ENCODE results near the gene UBE2R2.
A peak's percentile ranks its signal among the peaks of the same experiment; 100 is the strongest.
"Not testable (repeated sequence)": the region's sequence is repeated elsewhere in the genome, so short reads cannot be mapped to it uniquely, and the experiment has no call there.

Gene UBE2R2

GRCh38 chr9:33823801-33824200, 6.8 kb downstream of the UBE2R2 start:
- Histone ChIP-seq H3K9me3 (ENCODE audit: control insufficient read depth, insufficient read depth, low read length) (no peaks in the 10 kb centered on the region), H3K4me1 (ENCODE audit: control insufficient read depth, insufficient read depth, low read length) (peaks cover 6% of the 10 kb centered on the region), H3K9ac (ENCODE audit: low read depth, low read length) (no peak overlapping the region), H3K27me3 (ENCODE audit: control insufficient read depth, insufficient read depth, low read length) (no peaks in the 10 kb centered on the region), H3K36me3 (ENCODE audit: control insufficient read depth, insufficient read depth, low read length) (no peaks in the 10 kb centered on the region), H3K4me3 (ENCODE audit: low read depth, low read length) (no peak overlapping the region)

DNA sequence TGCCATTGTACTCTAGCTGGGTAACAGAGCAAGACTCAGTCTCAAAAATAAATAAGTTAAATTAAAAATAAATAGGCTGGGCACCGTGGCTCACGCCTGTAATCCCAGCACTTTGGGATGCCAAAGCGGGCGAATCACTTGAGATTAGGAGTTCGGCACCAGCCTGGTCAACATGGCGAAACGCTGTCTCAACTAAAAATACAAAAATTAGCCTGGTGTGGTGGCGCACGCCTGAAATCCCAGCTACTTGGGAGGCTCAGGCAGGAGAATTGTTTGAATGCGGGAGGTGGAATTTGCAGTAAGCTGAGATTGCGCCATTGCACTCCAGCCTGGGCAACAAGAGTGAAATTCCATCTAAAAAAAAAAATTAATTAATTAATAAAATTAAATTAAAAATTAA, 10.3 kb downstream of the UBE2R2 start:
- not testable (repeated sequence) for H3K4me1 ChIP-seq (ENCODE audit: control insufficient read depth, insufficient read depth, low read length); H3K36me3 ChIP-seq (ENCODE audit: control insufficient read depth, insufficient read depth, low read length); H3K27me3 ChIP-seq (ENCODE audit: control insufficient read depth, insufficient read depth, low read length); H3K4me3 ChIP-seq (ENCODE audit: low read depth, low read length); H3K9me3 ChIP-seq (ENCODE audit: control insufficient read depth, insufficient read depth, low read length); H3K9ac ChIP-seq (ENCODE audit: low read depth, low read length)

DNA sequence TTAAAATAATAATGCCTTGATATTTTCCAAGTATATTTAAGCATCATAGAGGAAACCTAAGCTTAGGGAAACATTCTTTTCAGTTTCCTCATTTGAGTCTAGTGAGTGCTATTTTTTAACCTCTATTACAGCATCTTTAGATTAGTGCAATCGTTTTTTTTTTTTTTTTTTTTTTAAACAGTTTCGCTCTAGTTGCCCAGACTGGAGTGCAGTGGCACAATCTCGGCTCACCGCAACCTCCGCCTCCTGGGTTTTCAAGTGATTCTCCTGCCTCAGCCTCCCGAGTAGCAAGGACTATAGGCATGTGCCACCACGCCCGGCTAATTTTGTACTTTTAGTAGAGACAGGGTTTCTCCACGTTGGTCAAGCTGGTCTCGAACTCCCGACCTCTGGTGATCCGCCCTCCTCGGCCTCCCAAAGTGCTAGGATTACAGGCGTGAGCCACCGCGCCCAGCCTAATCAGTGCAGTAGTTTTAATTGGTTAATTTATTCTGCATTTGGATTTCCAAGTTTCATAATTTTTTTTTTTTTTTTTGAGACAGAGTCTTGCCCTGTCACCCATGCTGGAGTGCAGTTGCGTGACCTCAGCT, 12.8 kb downstream of the UBE2R2 start:
- H3K4me1 ChIP-seq (ENCODE audit: control insufficient read depth, insufficient read depth, low read length); H3K27me3 ChIP-seq (ENCODE audit: control insufficient read depth, insufficient read depth, low read length); H3K9me3 ChIP-seq (ENCODE audit: control insufficient read depth, insufficient read depth, low read length); H3K9ac ChIP-seq (ENCODE audit: low read depth, low read length); H3K4me3 ChIP-seq (ENCODE audit: low read depth, low read length); H3K36me3 ChIP-seq (ENCODE audit: control insufficient read depth, insufficient read depth, low read length): not testable (repeated sequence)

GRCh38 chr9:33835625-33836260, 18.8 kb downstream of the UBE2R2 start:
- H3K9me3 ChIP-seq (ENCODE audit: control insufficient read depth, insufficient read depth, low read length): no peaks in the 10 kb centered on the region
- no peak overlapping the region for H3K4me3 ChIP-seq (ENCODE audit: low read depth, low read length)
- no peaks in the 10 kb centered on the region for H3K4me1 ChIP-seq (ENCODE audit: control insufficient read depth, insufficient read depth, low read length)
- no peaks in the 10 kb centered on the region for H3K27me3 ChIP-seq (ENCODE audit: control insufficient read depth, insufficient read depth, low read length)
- no peak overlapping the region for H3K9ac ChIP-seq (ENCODE audit: low read depth, low read length)
- H3K36me3 ChIP-seq (ENCODE audit: control insufficient read depth, insufficient read depth, low read length): no peaks in the 10 kb centered on the region

GRCh38 chr9:33836261-33836660, 19.3 kb downstream of the UBE2R2 start:
- not testable (repeated sequence) for H3K4me1 ChIP-seq (ENCODE audit: control insufficient read depth, insufficient read depth, low read length); H3K36me3 ChIP-seq (ENCODE audit: control insufficient read depth, insufficient read depth, low read length); H3K4me3 ChIP-seq (ENCODE audit: low read depth, low read length); H3K9ac ChIP-seq (ENCODE audit: low read depth, low read length); H3K27me3 ChIP-seq (ENCODE audit: control insufficient read depth, insufficient read depth, low read length); H3K9me3 ChIP-seq (ENCODE audit: control insufficient read depth, insufficient read depth, low read length)

- no peak overlapping the region for H3K9ac ChIP-seq (ENCODE audit: low read depth, low read length)
Observed at GRCh38 chr9:33837138-33837537, 20.2 kb downstream of the UBE2R2 start.

DNA sequence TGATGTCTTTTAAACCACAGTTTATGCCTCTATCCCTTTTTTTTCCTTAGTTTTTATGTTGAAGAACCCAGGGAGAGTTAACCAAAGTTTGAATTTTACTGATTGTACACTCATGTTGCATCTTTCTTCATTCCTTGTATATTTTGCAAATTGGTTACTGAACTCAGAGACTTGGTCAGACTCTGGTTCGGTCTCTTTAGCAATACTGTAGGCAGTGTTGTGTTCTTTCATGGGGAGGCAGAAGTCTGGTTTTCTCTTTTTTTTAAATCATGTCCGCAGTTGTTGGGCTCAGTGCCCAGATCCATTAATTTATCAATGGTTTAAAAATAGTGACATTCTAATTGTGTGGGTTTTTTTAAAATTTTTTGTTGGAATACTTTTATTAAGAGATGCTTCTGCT, 23.4 kb downstream of the UBE2R2 start:
- no peaks in the 10 kb centered on the region for H3K27me3 ChIP-seq (ENCODE audit: control insufficient read depth, insufficient read depth, low read length)
- no peaks in the 10 kb centered on the region for H3K36me3 ChIP-seq (ENCODE audit: control insufficient read depth, insufficient read depth, low read length)
- H3K9ac ChIP-seq (ENCODE audit: low read depth, low read length): no peak overlapping the region
- no peaks in the 10 kb centered on the region for H3K9me3 ChIP-seq (ENCODE audit: control insufficient read depth, insufficient read depth, low read length)
- no peaks in the 10 kb centered on the region for H3K4me1 ChIP-seq (ENCODE audit: control insufficient read depth, insufficient read depth, low read length)
- no peak overlapping the region for H3K4me3 ChIP-seq (ENCODE audit: low read depth, low read length)

More at GRCh38 chr9:33837138-33837537, 20.2 kb downstream of the UBE2R2 start:
- Histone ChIP-seq H3K9me3 (ENCODE audit: control insufficient read depth, insufficient read depth, low read length) (no peaks in the 10 kb centered on the region), H3K4me3 (ENCODE audit: low read depth, low read length) (no peak overlapping the region), H3K36me3 (ENCODE audit: control insufficient read depth, insufficient read depth, low read length) (no peaks in the 10 kb centered on the region), H3K27me3 (ENCODE audit: control insufficient read depth, insufficient read depth, low read length) (no peaks in the 10 kb centered on the region), H3K4me1 (ENCODE audit: control insufficient read depth, insufficient read depth, low read length) (no peaks in the 10 kb centered on the region)

GRCh38 chr9:33843312-33843961, 26.5 kb downstream of the UBE2R2 start:
- Histone ChIP-seq H3K4me1 (ENCODE audit: control insufficient read depth, insufficient read depth, low read length) (no peaks in the 10 kb centered on the region), H3K27me3 (ENCODE audit: control insufficient read depth, insufficient read depth, low read length) (no peaks in the 10 kb centered on the region), H3K9me3 (ENCODE audit: control insufficient read depth, insufficient read depth, low read length) (no peaks in the 10 kb centered on the region), H3K36me3 (ENCODE audit: control insufficient read depth, insufficient read depth, low read length) (no peaks in the 10 kb centered on the region), H3K9ac (ENCODE audit: low read depth, low read length) (no peak overlapping the region), H3K4me3 (ENCODE audit: low read depth, low read length) (no peak overlapping the region)

- Histone ChIP-seq H3K9me3 (ENCODE audit: control insufficient read depth, insufficient read depth, low read length) (no peaks in the 10 kb centered on the region), H3K9ac (ENCODE audit: low read depth, low read length) (no peak overlapping the region), H3K36me3 (ENCODE audit: control insufficient read depth, insufficient read depth, low read length) (no peaks in the 10 kb centered on the region), H3K4me3 (ENCODE audit: low read depth, low read length) (no peak overlapping the region), H3K27me3 (ENCODE audit: control insufficient read depth, insufficient read depth, low read length) (no peaks in the 10 kb centered on the region), H3K4me1 (ENCODE audit: control insufficient read depth, insufficient read depth, low read length) (peaks cover 10% of the 10 kb centered on the region)
Observed at GRCh38 chr9:33846231-33846630, 29.3 kb downstream of the UBE2R2 start.

DNA sequence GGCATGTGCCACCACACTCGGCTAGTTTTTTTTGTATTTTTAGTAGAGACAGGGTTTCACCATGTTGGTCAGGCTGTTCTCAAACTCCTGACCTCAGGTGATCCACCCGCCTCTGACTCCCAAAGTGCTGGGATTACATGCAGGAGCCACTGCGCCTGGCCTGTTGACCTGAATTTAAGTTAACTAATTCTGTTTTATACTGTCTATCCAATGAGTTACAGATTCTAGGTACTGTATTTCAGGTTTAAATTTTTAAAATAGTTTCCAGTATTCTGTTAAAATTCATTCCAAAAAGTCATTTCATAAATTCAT, 30.9 kb downstream of the UBE2R2 start:
- H3K4me3 ChIP-seq (ENCODE audit: low read depth, low read length); H3K27me3 ChIP-seq (ENCODE audit: control insufficient read depth, insufficient read depth, low read length); H3K9ac ChIP-seq (ENCODE audit: low read depth, low read length); H3K36me3 ChIP-seq (ENCODE audit: control insufficient read depth, insufficient read depth, low read length); H3K4me1 ChIP-seq (ENCODE audit: control insufficient read depth, insufficient read depth, low read length); H3K9me3 ChIP-seq (ENCODE audit: control insufficient read depth, insufficient read depth, low read length): not testable (repeated sequence)

GRCh38 chr9:33850267-33850629, 33.3 kb downstream of the UBE2R2 start:
- H3K36me3 ChIP-seq (ENCODE audit: control insufficient read depth, insufficient read depth, low read length): no peaks in the 10 kb centered on the region
- H3K4me1 ChIP-seq (ENCODE audit: control insufficient read depth, insufficient read depth, low read length): peaks cover 10% of the 10 kb centered on the region
- no peaks in the 10 kb centered on the region for H3K9me3 ChIP-seq (ENCODE audit: control insufficient read depth, insufficient read depth, low read length)
- no peak overlapping the region for H3K4me3 ChIP-seq (ENCODE audit: low read depth, low read length)
- H3K9ac ChIP-seq (ENCODE audit: low read depth, low read length): peak overlapping the region; percentile 30
- H3K27me3 ChIP-seq (ENCODE audit: control insufficient read depth, insufficient read depth, low read length): no peaks in the 10 kb centered on the region

DNA sequence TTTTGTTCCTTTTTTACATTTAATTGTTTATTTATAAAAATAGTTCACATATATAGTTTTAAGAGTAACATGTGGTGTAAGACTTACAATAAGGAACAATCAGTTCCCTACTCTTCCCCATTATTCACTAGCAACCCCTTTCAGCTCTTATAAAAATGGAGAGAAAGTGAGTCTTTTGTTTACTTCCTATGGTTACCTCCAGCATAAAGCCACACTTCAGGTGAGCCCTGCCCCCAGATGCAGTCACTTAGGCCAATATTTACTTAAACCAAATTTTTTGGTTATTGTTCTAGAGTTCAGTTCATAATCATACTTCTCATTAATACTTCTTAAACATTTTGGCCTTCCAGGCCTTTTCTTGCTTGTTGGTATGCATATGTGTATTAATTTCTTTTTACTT, 33.7 kb downstream of the UBE2R2 start:
- H3K4me1 ChIP-seq (ENCODE audit: control insufficient read depth, insufficient read depth, low read length): peaks cover 10% of the 10 kb centered on the region
- H3K4me3 ChIP-seq (ENCODE audit: low read depth, low read length): no peak overlapping the region
- no peaks in the 10 kb centered on the region for H3K27me3 ChIP-seq (ENCODE audit: control insufficient read depth, insufficient read depth, low read length)
- no peaks in the 10 kb centered on the region for H3K36me3 ChIP-seq (ENCODE audit: control insufficient read depth, insufficient read depth, low read length)
- H3K9me3 ChIP-seq (ENCODE audit: control insufficient read depth, insufficient read depth, low read length): no peaks in the 10 kb centered on the region
- H3K9ac ChIP-seq (ENCODE audit: low read depth, low read length): peak overlapping the region; percentile 30
